CD14-positive monocyte (primary cell): ENCODE measurements around the gene MILR1. TPM values are rescaled to one million over a fixed set of nuclear protein-coding genes. Genes with fewer than 3 reads are reported as not detected.

ENCODE experiments used
- DNase-seq, 3 donors: peaks; one replicate each; pipeline ENCODE4 v3.0.0-alpha.2; 2011 to 2022
- H2AFZ ChIP-seq: 2 replicates; pipeline ENCODE4 v1.6.0; 2012; ENCODE audit warnings: mild to moderate bottlenecking, low read depth, low read length, inconsistent platforms; ENCODE audit not compliant: insufficient read depth, poor library complexity, severe bottlenecking
- H3K27ac ChIP-seq, 2 donors: 1 replicate in 1 of 2; 2 replicates in 1 of 2; pipeline ENCODE4 v1.5.1; 2012 to 2013; ENCODE audit warnings: low read length in 2 of 2, control low read depth in 1 of 2, inconsistent platforms in 1 of 2, low read depth in 1 of 2, mild to moderate bottlenecking in 1 of 2
- H3K27me3 ChIP-seq, 2 donors: one replicate each; pipeline versions ENCODE4 v1.6.0 to v1.6.1; 2011 to 2013; ENCODE audit warnings: low read length in 2 of 2; ENCODE audit not compliant: control insufficient read depth in 2 of 2, insufficient read depth in 2 of 2
- H3K36me3 ChIP-seq, 2 donors: replicated peaks in 1 of 2; 1 replicate in 1 of 2; 2 replicates in 1 of 2; pipeline versions ENCODE4 v1.5.1 to v1.6.1; 2012 to 2013; ENCODE audit warnings: low read length in 2 of 2, control low read depth in 1 of 2, inconsistent platforms in 1 of 2, mild to moderate bottlenecking in 1 of 2; ENCODE audit not compliant: insufficient read depth in 2 of 2, control insufficient read depth in 1 of 2
- H3K4me1 ChIP-seq, 2 donors: 1 replicate in 1 of 2; 2 replicates in 1 of 2; pipeline versions ENCODE4 v1.5.1 to v1.6.1; 2012 to 2013; ENCODE audit warnings: low read length in 2 of 2, control low read depth in 1 of 2, inconsistent platforms in 1 of 2, mild to moderate bottlenecking in 1 of 2, moderate library complexity in 1 of 2; ENCODE audit not compliant: insufficient read depth in 2 of 2, control insufficient read depth in 1 of 2
- H3K4me2 ChIP-seq: replicated peaks from 2 replicates; pipeline ENCODE3; 2012; ENCODE audit warnings: low read length, moderate library complexity, mild to moderate bottlenecking; ENCODE audit not compliant: poor library complexity, severe bottlenecking; ENCODE audit errors: extremely low read depth
- H3K4me3 ChIP-seq, 3 experiments: fragments of 200-600 bp in 1 of 3; sonication (generic) in 1 of 3; replicated peaks in 1 of 3; 1 replicate in 2 of 3; 2 replicates in 1 of 3; pipeline ENCODE4 v1.5.1; 2011 to 2013; ENCODE audit warnings: low read length in 3 of 3, mild to moderate bottlenecking in 3 of 3, control low read depth in 2 of 3, low read depth in 2 of 3, inconsistent platforms in 1 of 3, moderate library complexity in 1 of 3
- H3K79me2 ChIP-seq: 2 replicates; pipeline ENCODE4 v1.6.0; 2012; ENCODE audit warnings: mild to moderate bottlenecking, control low read depth, inconsistent platforms, low read length, moderate library complexity; ENCODE audit not compliant: insufficient read depth
- H3K9ac ChIP-seq: 2 replicates; pipeline ENCODE4 v1.6.0; 2017; ENCODE audit warnings: low read length, mild to moderate bottlenecking; ENCODE audit not compliant: insufficient read depth, poor library complexity, severe bottlenecking
- H3K9me3 ChIP-seq, 2 donors: replicated peaks in 1 of 2; 1 replicate in 1 of 2; 2 replicates in 1 of 2; pipeline versions ENCODE4 v1.5.1 to v1.6.1; 2012 to 2013; ENCODE audit warnings: low read length in 2 of 2, control low read depth in 1 of 2; ENCODE audit not compliant: control insufficient read depth in 1 of 2, insufficient read depth in 1 of 2
- H4K20me1 ChIP-seq: 2 replicates; pipeline ENCODE4 v1.6.0; 2012; ENCODE audit warnings: mild to moderate bottlenecking, low read length, control low read depth, moderate library complexity; ENCODE audit not compliant: insufficient read depth
- H3K27ac Mint-ChIP-seq, 7 donors: one replicate each; pipeline ENCODE4 v1.8.0; 2020; ENCODE audit warnings: mild to moderate bottlenecking in 7 of 7, mixed read lengths in 7 of 7, moderate library complexity in 6 of 7, inconsistent platforms in 2 of 7
- H3K27me3 Mint-ChIP-seq, 3 donors: one replicate each; pipeline ENCODE4 v1.8.0; 2021 to 2022; ENCODE audit warnings: low read depth in 3 of 3, mild to moderate bottlenecking in 3 of 3, mixed read lengths in 3 of 3, moderate library complexity in 3 of 3, inconsistent platforms in 1 of 3
- H3K36me3 Mint-ChIP-seq, 2 donors: one replicate each; pipeline ENCODE4 v1.8.0; 2020; ENCODE audit warnings: mixed read lengths in 2 of 2, inconsistent platforms in 1 of 2, mild to moderate bottlenecking in 1 of 2
- H3K4me1 Mint-ChIP-seq: one replicate; pipeline ENCODE4 v1.8.0; 2020; ENCODE audit warnings: mild to moderate bottlenecking, mixed read lengths
- H3K4me3 Mint-ChIP-seq, 2 donors: one replicate each; pipeline ENCODE4 v1.8.0; 2020; ENCODE audit warnings: mild to moderate bottlenecking in 2 of 2, mixed read lengths in 2 of 2, moderate library complexity in 1 of 2
- H3K9me3 Mint-ChIP-seq, 7 donors: one replicate each; pipeline ENCODE4 v1.8.0; 2020 to 2022; ENCODE audit warnings: mixed read lengths in 7 of 7, mild to moderate bottlenecking in 6 of 7, moderate library complexity in 6 of 7, inconsistent platforms in 2 of 7
- CTCF ChIP-seq: fragments of 200-600 bp; IDR thresholded peaks from one replicate; pipeline ENCODE4 v1.8.0; 2022; ENCODE audit warnings: antibody characterized with exemption, mild to moderate bottlenecking
- WGBS: methylation state at CpG from one replicate; pipeline ENCODE4 v1.1.5; 2013; ENCODE audit warnings: missing lambda C conversion rate; ENCODE audit not compliant: insufficient coverage; 5-methylcytosine and 5-hydroxymethylcytosine counted together
- intact Hi-C, 2 donors: fragments of 100-400 bp; cut with micrococcal nuclease; formaldehyde crosslinking; loops; one replicate each; pipeline versions ENCODE4 v1.15.0 to v1.15.1; 2023
- polyA plus RNA-seq, 3 donors: library from polyadenylated mRNA; depleted of rRNA in 1 of 3; unstranded in 2 of 3; stranded (reverse) in 1 of 3; fragments of 300-500 nt in 2 of 3; fragments of >200 nt in 1 of 3; fragmentation: Illumina TruSeq in 2 of 3; gene quantifications; 1 replicate in 2 of 3; 2 replicates in 1 of 3; pipeline ENCODE4 v1.2.3, GENCODE V29; 2012 to 2021

The MILR1 gene
- polyA plus RNA-seq, 3 donors: 72.0 to 95.2 (median 81.7) TPM

- Histone ChIP-seq H2AFZ (no peak overlapping the region), H3K9me3 (no peaks in the 10 kb centered on the region), H3K4me1 (peaks cover 31 to 49% of the 10 kb centered on the region in 2 donors), H3K27ac (peak overlapping the region in 1 of 2 donors; percentile 97), H3K4me2 (no peak overlapping the region), H3K36me3 (peaks cover 54 to 60% of the 10 kb centered on the region in 2 donors), H3K79me2 (peaks cover 83% of the 10 kb centered on the region), H3K9ac (no peak overlapping the region), H4K20me1 (peaks cover 64% of the 10 kb centered on the region), H3K4me3 (no peak overlapping the region), H3K27me3 (no peaks in the 10 kb centered on the region)
- H3K36me3 Mint-ChIP-seq: peaks cover 58 to 59% of the 10 kb centered on the region in 2 donors
- H3K27ac Mint-ChIP-seq: peak overlapping the region; percentile 50 to 99 (median 97)
- no peak for TF ChIP-seq CTCF
- H3K4me3 Mint-ChIP-seq: no peak overlapping the region
- WGBS: 100% methylated on average over 2 of the region's 7 CpGs
- H3K27me3 Mint-ChIP-seq: peaks cover 0 to 2% (median 0%) of the 10 kb centered on the region in 3 donors
- intact Hi-C loops: loop anchor here in 1 of 2 donors (10.0 kb wide), 1 partner anchor 194 kb away; no protein-coding TSS in a partner anchor
- H3K4me1 Mint-ChIP-seq: peaks cover 63% of the 10 kb centered on the region
- peaks cover 0 to 1% (median 0%) of the 10 kb centered on the region in 7 donors for H3K9me3 Mint-ChIP-seq
- DNase-seq: no peak
Observed at GRCh38 chr17:64498308-64499203, 49.6 kb downstream of the MILR1 start.

GRCh38 chr17:64499805-64500486 lies 51.0 kb downstream of the MILR1 start:
- DNase-seq: no peak
- H3K27ac Mint-ChIP-seq: peak overlapping the region in 5 of 7 donors; percentile 48 to 69 (median 55)
- H3K4me1 ChIP-seq: peaks cover 35 to 53% of the 10 kb centered on the region in 2 donors
- H4K20me1 ChIP-seq: peaks cover 78% of the 10 kb centered on the region
- no peak overlapping the region for H3K4me3 Mint-ChIP-seq
- peaks cover 68 to 69% of the 10 kb centered on the region in 2 donors for H3K36me3 Mint-ChIP-seq
- no peak for TF ChIP-seq CTCF
- no peak overlapping the region for H3K9ac ChIP-seq
- H3K4me3 ChIP-seq: no peak overlapping the region
- peaks cover 63% of the 10 kb centered on the region for H3K4me1 Mint-ChIP-seq
- H3K27ac ChIP-seq: no peak overlapping the region
- no peak overlapping the region for H2AFZ ChIP-seq
- H3K9me3 Mint-ChIP-seq: peaks cover 0 to 1% (median 0%) of the 10 kb centered on the region in 7 donors
- H3K27me3 ChIP-seq: no peaks in the 10 kb centered on the region
- H3K4me2 ChIP-seq: no peak overlapping the region
- H3K36me3 ChIP-seq: peaks cover 66 to 69% of the 10 kb centered on the region in 2 donors
- 86% methylated on average over 4 of the region's 6 CpGs for WGBS
- intact Hi-C loops: loop anchor here in 1 of 2 donors (10.0 kb wide), 1 partner anchor 195 kb away; no protein-coding TSS in a partner anchor
- no peaks in the 10 kb centered on the region for H3K9me3 ChIP-seq
- peaks cover 0 to 2% (median 0%) of the 10 kb centered on the region in 3 donors for H3K27me3 Mint-ChIP-seq
- peaks cover 83% of the 10 kb centered on the region for H3K79me2 ChIP-seq
